ENCODE measurements around the gene MAJIN. TPM values are rescaled to one million over a fixed set of nuclear protein-coding genes. Genes with fewer than 3 reads are reported as not detected.

Gene MAJIN
- total and polyA plus RNA-seq, 10 of the 15 experiments (the other 5 are each of a cell fraction or from before 2014, with no cell fraction given) = 0.10 TPM; not detected in 9

GRCh38 chr11:64900263-64900678 is 71.6 kb downstream of the MAJIN start (continued):
- TF ChIP-seq ZNF687 (IDR thresholded peaks at IDR 0.05) (peak; percentile 98), MLLT1 (IDR thresholded peaks at IDR 0.05) (peak; percentile 85), ZBTB33 (IDR thresholded peaks at IDR 0.05) (peak; percentile 81), IKZF2 (IDR thresholded peaks at IDR 0.05) (peak in 1 of 2 experiments; percentile 36; a peak in 1 of 4 replicates), MEF2B (IDR thresholded peaks at IDR 0.05; ENCODE audit: partially characterized antibody, poor library complexity, severe bottlenecking) (peak; percentile 80), EZH2 (IDR thresholded peaks at IDR 0.05; ENCODE audit: borderline replicate concordance, control insufficient read depth, low read depth, low read length) (no peak), EGR1 (IDR thresholded peaks at IDR 0.05; ENCODE audit: borderline replicate concordance in 1 of 2, low read depth in 2 of 2, low read length in 2 of 2) (no peak), ZNF592 (IDR thresholded peaks at IDR 0.05) (peak; percentile 53; the same call in 1 of the 2 replicates), BHLHE40 (IDR thresholded peaks at IDR 0.05; ENCODE audit: borderline replicate concordance in 1 of 2, low read depth in 2 of 2, low read length in 1 of 2) (peak; percentile 96 to 97), NR2F1 (conservative IDR thresholded peaks at IDR 0.05) (peak; percentile 41; the same call in 1 of the 2 replicates), PAX5 (IDR thresholded peaks at IDR 0.05; ENCODE audit: borderline replicate concordance, low read depth, low read length) (0 out of 2 replicates have a peak, but pooled peaks have one; percentile 27), RCOR1 (conservative IDR thresholded peaks at IDR 0.05; ENCODE audit: low read depth, low read length) (no peak), NFYA (IDR thresholded peaks at IDR 0.05; ENCODE audit: borderline replicate concordance, low read depth, low read length) (no peak), USF2 (IDR thresholded peaks at IDR 0.05; ENCODE audit: borderline replicate concordance, low read depth, low read length) (peak; percentile 82), RELA (IDR thresholded peaks at IDR 0.05; ENCODE audit: borderline replicate concordance, partially characterized antibody) (peak; percentile 78)
